ENCODE data around the gene CSTB.

GRCh38 chr21:43812957-43813655, 37.0 kb upstream of the CSTB start:
- TF ChIP-seq, protein P1, sequence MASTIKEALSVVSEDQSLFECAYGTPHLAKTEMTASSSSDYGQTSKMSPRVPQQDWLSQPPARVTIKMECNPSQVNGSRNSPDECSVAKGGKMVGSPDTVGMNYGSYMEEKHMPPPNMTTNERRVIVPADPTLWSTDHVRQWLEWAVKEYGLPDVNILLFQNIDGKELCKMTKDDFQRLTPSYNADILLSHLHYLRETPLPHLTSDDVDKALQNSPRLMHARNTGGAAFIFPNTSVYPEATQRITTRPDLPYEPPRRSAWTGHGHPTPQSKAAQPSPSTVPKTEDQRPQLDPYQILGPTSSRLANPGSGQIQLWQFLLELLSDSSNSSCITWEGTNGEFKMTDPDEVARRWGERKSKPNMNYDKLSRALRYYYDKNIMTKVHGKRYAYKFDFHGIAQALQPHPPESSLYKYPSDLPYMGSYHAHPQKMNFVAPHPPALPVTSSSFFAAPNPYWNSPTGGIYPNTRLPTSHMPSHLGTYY (CRISPR knock-in tag; IDR thresholded peaks at IDR 0.05), result no peak
- TF ChIP-seq CTCF (IDR thresholded peaks at IDR 0.05), result no peak
- no peak for TF ChIP-seq PRRX2 (CRISPR knock-in tag; IDR thresholded peaks at IDR 0.05)
- no peak for TF ChIP-seq MAX (CRISPR knock-in tag; IDR thresholded peaks at IDR 0.05)
- TF ChIP-seq FOXK1 (CRISPR knock-in tag; IDR thresholded peaks at IDR 0.05), result no peak
- TF ChIP-seq PRDM15 (CRISPR knock-in tag; IDR thresholded peaks at IDR 0.05), result no peak
- no peak for TF ChIP-seq NR2C2 (CRISPR knock-in tag; IDR thresholded peaks at IDR 0.05)
- no peak for TF ChIP-seq RELA (CRISPR knock-in tag; IDR thresholded peaks at IDR 0.05; ENCODE audit: borderline replicate concordance)
- no peak for TF ChIP-seq SMAD3 (CRISPR knock-in tag; IDR thresholded peaks at IDR 0.05; ENCODE audit: borderline replicate concordance)
- TF ChIP-seq, protein P2, sequence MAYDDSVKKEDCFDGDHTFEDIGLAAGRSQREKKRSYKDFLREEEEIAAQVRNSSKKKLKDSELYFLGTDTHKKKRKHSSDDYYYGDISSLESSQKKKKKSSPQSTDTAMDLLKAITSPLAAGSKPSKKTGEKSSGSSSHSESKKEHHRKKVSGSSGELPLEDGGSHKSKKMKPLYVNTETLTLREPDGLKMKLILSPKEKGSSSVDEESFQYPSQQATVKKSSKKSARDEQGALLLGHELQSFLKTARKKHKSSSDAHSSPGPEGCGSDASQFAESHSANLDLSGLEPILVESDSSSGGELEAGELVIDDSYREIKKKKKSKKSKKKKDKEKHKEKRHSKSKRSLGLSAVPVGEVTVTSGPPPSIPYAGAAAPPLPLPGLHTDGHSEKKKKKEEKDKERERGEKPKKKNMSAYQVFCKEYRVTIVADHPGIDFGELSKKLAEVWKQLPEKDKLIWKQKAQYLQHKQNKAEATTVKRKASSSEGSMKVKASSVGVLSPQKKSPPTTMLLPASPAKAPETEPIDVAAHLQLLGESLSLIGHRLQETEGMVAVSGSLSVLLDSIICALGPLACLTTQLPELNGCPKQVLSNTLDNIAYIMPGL (CRISPR knock-in tag; IDR thresholded peaks at IDR 0.05), result no peak
- TF ChIP-seq NFE2L1 (CRISPR knock-in tag; IDR thresholded peaks at IDR 0.05), result no peak
- no peak for TF ChIP-seq ZNF317 (CRISPR knock-in tag; IDR thresholded peaks at IDR 0.05; ENCODE audit: borderline replicate concordance, low read depth)

All from WTC11 (cell line).